ENCODE results near the gene ARV1. TPM values are rescaled to one million over a fixed set of nuclear protein-coding genes. Genes with fewer than 3 reads are reported as not detected.

The ARV1 gene
- total RNA-seq, 1 experiment from 2014 or later = 4.0 TPM

GRCh38 chr1:230948903-230949302 lies 30.0 kb upstream of the ARV1 start:
- ATAC-seq (no peak), DNase-seq (ENCODE audit: low read depth, low spot score) (no peak)
- ChIA-PET POLR2A (no interaction called here), CTCF (no interaction called here), RAD21 (ENCODE audit: low non-redundant PET in 1 of 2, low total read pairs in 2 of 2, uncharacterized antibody in 2 of 2, unreplicated experiment in 2 of 2) (no interaction called here)
- Histone ChIP-seq H3K27me3 (ENCODE audit: insufficient read depth, low read length) (no peaks in the 10 kb centered on the region), H3K4me3 (replicated peaks in 1 of 2; ENCODE audit: low read depth in 1 of 2, low read length in 2 of 2) (no peak overlapping the region), H3K9me2 (ENCODE audit: insufficient read depth) (no peaks in the 10 kb centered on the region), H3K4me1 (ENCODE audit: control insufficient read depth in 1 of 2, insufficient read depth in 2 of 2, low read length in 2 of 2) (no peaks in the 10 kb centered on the region), H3K9me3 (ENCODE audit: control insufficient read depth in 1 of 2, insufficient read depth in 1 of 2, low read depth in 1 of 2, low read length in 2 of 2) (no peaks in the 10 kb centered on the region), H3K27ac (ENCODE audit: low read depth, low read length) (no peak overlapping the region), H4K20me1 (ENCODE audit: insufficient read depth) (no peaks in the 10 kb centered on the region), H3K79me2 (ENCODE audit: insufficient read depth, low read length) (no peaks in the 10 kb centered on the region), H2AFZ (ENCODE audit: low read depth, low read length, poor library complexity, severe bottlenecking) (no peak overlapping the region), H3K9ac (ENCODE audit: low read length) (no peak overlapping the region), H3K36me3 (ENCODE audit: control insufficient read depth in 1 of 2, insufficient read depth in 2 of 2, low read length in 2 of 2) (no peaks in the 10 kb centered on the region; a peak in 2 of 4 replicates), H3K4me2 (ENCODE audit: low read length) (no peak overlapping the region)
- TF ChIP-seq RAD21 (IDR thresholded peaks at IDR 0.05; ENCODE audit: low read depth) (no peak), ZNF274 (IDR thresholded peaks at IDR 0.05; ENCODE audit: low read depth, low read length) (no peak), SRF (IDR thresholded peaks at IDR 0.05; ENCODE audit: low read depth) (no peak), SIN3A (IDR thresholded peaks at IDR 0.05; ENCODE audit: low read depth) (no peak), CTCF (IDR thresholded peaks at IDR 0.05 in 2 of 3, conservative IDR thresholded peaks at IDR 0.05 in 1 of 3; ENCODE audit: borderline replicate concordance in 1 of 3, insufficient read depth in 1 of 3, low read depth in 2 of 3, low read length in 2 of 3) (no peak), ELF1 (IDR thresholded peaks at IDR 0.05; ENCODE audit: borderline replicate concordance, low read depth) (no peak), CEBPB (IDR thresholded peaks at IDR 0.05; ENCODE audit: low read depth) (no peak), TCF7L2 (IDR thresholded peaks at IDR 0.05; ENCODE audit: borderline replicate concordance, extremely low read depth, insufficient read depth, insufficient read length) (no peak), MAX (IDR thresholded peaks at IDR 0.05) (no peak), CBX3 (IDR thresholded peaks at IDR 0.05; ENCODE audit: low read depth) (no peak), ZBTB33 (IDR thresholded peaks at IDR 0.05; ENCODE audit: extremely low read depth, insufficient replicate concordance, low read length) (no peak), SP1 (IDR thresholded peaks at IDR 0.05; ENCODE audit: low read depth) (no peak), JUND (IDR thresholded peaks at IDR 0.05) (no peak), POLR2A (IDR thresholded peaks at IDR 0.05; ENCODE audit: borderline replicate concordance, extremely low read depth, insufficient read depth, insufficient read length) (no peak), REST (IDR thresholded peaks at IDR 0.05; ENCODE audit: low read depth) (no peak), ZFX (IDR thresholded peaks at IDR 0.05) (no peak)
- intact Hi-C loops (cut with micrococcal nuclease) = no loop called here
- no TSS peak for BruUV-seq (replicated peaks)

Data from HCT116 (cell line).